ENCODE measurements around the gene PAX6. TPM values are rescaled to one million over a fixed set of nuclear protein-coding genes. Genes with fewer than 3 reads are reported as not detected.

PAX6 gene
- total and polyA plus RNA-seq, 2 of the 13 experiments (the other 11 are each of a cell fraction or from before 2014, with no cell fraction given): 0.15 to 1.1 TPM

DNA sequence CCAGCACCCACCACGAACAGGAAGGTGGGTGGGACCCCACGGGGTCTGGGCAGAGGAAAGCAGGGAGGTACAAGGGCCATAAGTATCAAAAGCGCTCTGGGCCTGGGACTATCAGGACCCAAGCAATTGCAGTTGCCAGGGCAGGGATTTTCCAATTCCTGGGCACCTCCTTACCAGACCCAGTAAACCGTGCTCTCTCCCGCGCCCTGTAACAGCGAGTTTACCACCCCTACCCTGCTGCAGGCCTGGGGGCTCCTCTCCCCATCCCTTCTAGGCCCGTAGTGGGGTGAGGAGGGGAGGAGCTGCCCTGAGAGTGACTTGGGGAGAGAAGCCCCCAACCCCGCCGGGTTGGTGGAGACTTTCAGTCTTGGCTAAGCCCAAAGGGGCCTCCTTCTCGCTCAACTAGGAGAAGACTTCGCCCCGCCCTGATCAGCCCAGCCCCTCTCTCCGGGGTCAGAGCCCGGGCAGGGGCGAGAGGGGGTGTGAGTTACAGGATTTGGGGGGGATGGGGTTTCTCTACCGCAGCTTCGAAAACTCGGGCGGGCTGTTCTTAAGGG lies 5.4 kb downstream of the PAX6 start:
- DNase-seq (ENCODE audit: low spot score) (no peak), FAIRE-seq (no peak), ATAC-seq (no peak)
- Histone ChIP-seq H3K9ac (ENCODE audit: insufficient read depth, low read depth, low read length) (no peak overlapping the region), H2AFZ (ENCODE audit: low read length) (no peak overlapping the region), H3K4me3 (replicated peaks in 1 of 3; ENCODE audit: insufficient read depth in 1 of 3, low read depth in 2 of 3, low read length in 3 of 3) (no peak overlapping the region), H3K9me3 (ENCODE audit: low read length) (no peaks in the 10 kb centered on the region), H3K4me2 (ENCODE audit: low read depth, low read length) (no peak overlapping the region), H4K20me1 (ENCODE audit: insufficient read depth, low read length) (peaks cover 3% of the 10 kb centered on the region; the same call in 1 of the 2 replicates), H3K27me3 (ENCODE audit: control insufficient read depth in 1 of 2, insufficient read depth in 2 of 2, low read length in 2 of 2) (peaks cover 5 to 36% of the 10 kb centered on the region in 2 experiments; a peak in 4 of 5 replicates), H3K79me2 (ENCODE audit: insufficient read depth, low read length) (no peaks in the 10 kb centered on the region), H3K27ac (ENCODE audit: extremely low read length, insufficient read depth, low read length) (no peak overlapping the region), H3K36me3 (replicated peaks in 1 of 2; ENCODE audit: control insufficient read depth in 1 of 2, insufficient read depth in 2 of 2, low read length in 2 of 2) (no peaks in the 10 kb centered on the region), H3K4me1 (ENCODE audit: insufficient read depth, low read length) (peaks cover 14% of the 10 kb centered on the region)
- in situ Hi-C loops (cut with HindIII; ENCODE audit: extremely low pct_ligation_motif_present, low pct_unique_long_range_greater_than_20kb) (no loop called here), intact Hi-C loops (cut with micrococcal nuclease; ENCODE audit: unreplicated experiment) (loop anchor here (2.0 kb wide), 1 partner anchor 159 kb away; no protein-coding TSS in a partner anchor)
- ChIA-PET POLR2A (no interaction called here), CTCF (ENCODE audit: low intra/inter-chr PET ratio, low total read pairs) (no interaction called here)
- 73% methylated on average over 12 of the region's 20 CpGs for WGBS (ENCODE audit: low lambda C conversion rate)
- no TSS peak for BruUV-seq (replicated peaks)
- TF ChIP-seq, protein P1, sequence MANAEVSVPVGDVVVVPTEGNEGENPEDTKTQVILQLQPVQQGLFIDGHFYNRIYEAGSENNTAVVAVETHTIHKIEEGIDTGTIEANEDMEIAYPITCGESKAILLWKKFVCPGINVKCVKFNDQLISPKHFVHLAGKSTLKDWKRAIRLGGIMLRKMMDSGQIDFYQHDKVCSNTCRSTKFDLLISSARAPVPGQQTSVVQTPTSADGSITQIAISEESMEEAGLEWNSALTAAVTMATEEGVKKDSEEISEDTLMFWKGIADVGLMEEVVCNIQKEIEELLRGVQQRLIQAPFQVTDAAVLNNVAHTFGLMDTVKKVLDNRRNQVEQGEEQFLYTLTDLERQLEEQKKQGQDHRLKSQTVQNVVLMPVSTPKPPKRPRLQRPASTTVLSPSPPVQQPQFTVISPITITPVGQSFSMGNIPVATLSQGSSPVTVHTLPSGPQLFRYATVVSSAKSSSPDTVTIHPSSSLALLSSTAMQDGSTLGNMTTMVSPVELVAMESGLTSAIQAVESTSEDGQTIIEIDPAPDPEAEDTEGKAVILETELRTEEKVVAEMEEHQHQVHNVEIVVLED (CRISPR knock-in tag; IDR thresholded peaks at IDR 0.05; ENCODE audit: borderline replicate concordance): no peak
- TF ChIP-seq SMAD3 (CRISPR knock-in tag; IDR thresholded peaks at IDR 0.05): no peak
- TF ChIP-seq, protein P2, sequence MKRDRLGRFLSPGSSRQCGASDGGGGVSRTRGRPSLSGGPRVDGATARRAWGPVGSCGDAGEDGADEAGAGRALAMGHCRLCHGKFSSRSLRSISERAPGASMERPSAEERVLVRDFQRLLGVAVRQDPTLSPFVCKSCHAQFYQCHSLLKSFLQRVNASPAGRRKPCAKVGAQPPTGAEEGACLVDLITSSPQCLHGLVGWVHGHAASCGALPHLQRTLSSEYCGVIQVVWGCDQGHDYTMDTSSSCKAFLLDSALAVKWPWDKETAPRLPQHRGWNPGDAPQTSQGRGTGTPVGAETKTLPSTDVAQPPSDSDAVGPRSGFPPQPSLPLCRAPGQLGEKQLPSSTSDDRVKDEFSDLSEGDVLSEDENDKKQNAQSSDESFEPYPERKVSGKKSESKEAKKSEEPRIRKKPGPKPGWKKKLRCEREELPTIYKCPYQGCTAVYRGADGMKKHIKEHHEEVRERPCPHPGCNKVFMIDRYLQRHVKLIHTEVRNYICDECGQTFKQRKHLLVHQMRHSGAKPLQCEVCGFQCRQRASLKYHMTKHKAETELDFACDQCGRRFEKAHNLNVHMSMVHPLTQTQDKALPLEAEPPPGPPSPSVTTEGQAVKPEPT (CRISPR knock-in tag; IDR thresholded peaks at IDR 0.05; ENCODE audit: low read depth): no peak
- TF ChIP-seq POLR2A (IDR thresholded peaks at IDR 0.05; ENCODE audit: insufficient read depth in 1 of 2, low read depth in 2 of 2, low read length in 2 of 2): no peak
- TF ChIP-seq ZNF263 (CRISPR knock-in tag; IDR thresholded peaks at IDR 0.05): no peak
- TF ChIP-seq SIN3B (IDR thresholded peaks at IDR 0.05; ENCODE audit: low read length): no peak
- no peak for TF ChIP-seq TP53 (CRISPR knock-in tag; conservative IDR thresholded peaks at IDR 0.05)
